HCT116 (cell line): ENCODE measurements around the gene BNC2. TPM values are rescaled to one million over a fixed set of nuclear protein-coding genes. Genes with fewer than 3 reads are reported as not detected.

Experiments
- ATAC-seq: fragments of 200-7000 bp; cut with Tn5 transposase; 2 replicates; pipeline ENCODE4 v1.9.1; 2020; ENCODE audit warnings: mild to moderate bottlenecking, moderate library complexity
- BruUV-seq: library from RNA; stranded (reverse); fragments of 400-500 nt; replicated peaks from 2 replicates; lab custom pipeline; 2021; lab: Mats Ljungman, UMichigan
- CTCF ChIA-PET: fragments of 300-600 bp; sonication (Branson Sonifier 250); formaldehyde crosslinking; loops from one replicate; lab custom pipeline; 2021; ENCODE audit warnings: antibody characterized with exemption; lab: Charles Lee
- POLR2A ChIA-PET: fragments of 300-600, 350-600 bp; sonication (Branson Sonifier 250); formaldehyde crosslinking; loops from one replicate; lab custom pipeline; 2021; ENCODE audit warnings: antibody characterized with exemption; lab: Charles Lee
- RAD21 ChIA-PET, 2 experiments: fragments of 300-600 bp; sonication (Branson Sonifier 250); formaldehyde crosslinking; loops; one replicate each; lab custom pipeline; 2023; ENCODE audit warnings: low total read pairs in 2 of 2; ENCODE audit not compliant: uncharacterized antibody in 2 of 2, unreplicated experiment in 2 of 2, low non-redundant PET in 1 of 2; lab: Charles Lee
- DNase-seq: peaks from one replicate; pipeline ENCODE4 v3.0.0-alpha.2; 2010; ENCODE audit warnings: low read depth, low spot score
- H2AFZ ChIP-seq: fragments of 200-600 bp; shearing (Covaris generic), sonication (generic); 2 replicates; pipeline ENCODE4 v1.6.1; 2017; ENCODE audit warnings: low read depth, mixed run types, mixed read lengths, antibody characterized with exemption, low read length; ENCODE audit not compliant: poor library complexity, severe bottlenecking
- H3K27ac ChIP-seq: 2 replicates; pipeline ENCODE4 v1.5.1; 2012; ENCODE audit warnings: low read depth, low read length
- H3K27me3 ChIP-seq: fragments of 200-600 bp; sonication (generic); 2 replicates; pipeline ENCODE4 v1.6.1; 2016; ENCODE audit warnings: mixed run types, low read length, mixed read lengths; ENCODE audit not compliant: insufficient read depth
- H3K36me3 ChIP-seq, 2 experiments: fragments of 200-500 bp in 1 of 2; fragments of 200-600 bp in 1 of 2; sonication (Bioruptor generic) in 1 of 2; sonication (generic) in 1 of 2; 2 replicates each; pipeline versions ENCODE4 v1.5.1 to v1.6.1; 2014 to 2016; ENCODE audit warnings: low read length in 2 of 2, inconsistent platforms in 1 of 2, mixed read lengths in 1 of 2, mixed run types in 1 of 2; ENCODE audit not compliant: insufficient read depth in 2 of 2, control insufficient read depth in 1 of 2
- H3K4me1 ChIP-seq, 2 experiments: fragments of 200-600 bp in 1 of 2; sonication (generic) in 1 of 2; 2 replicates each; pipeline versions ENCODE4 v1.5.1 to v1.6.1; 2012 to 2017; ENCODE audit warnings: low read length in 2 of 2, inconsistent platforms in 1 of 2, mild to moderate bottlenecking in 1 of 2, mixed read lengths in 1 of 2, mixed run types in 1 of 2, moderate library complexity in 1 of 2; ENCODE audit not compliant: insufficient read depth in 2 of 2, control insufficient read depth in 1 of 2
- H3K4me2 ChIP-seq: fragments of 200-600 bp; sonication (generic); 2 replicates; pipeline ENCODE4 v1.6.1; 2017; ENCODE audit warnings: mixed run types, low read length, mixed read lengths
- H3K4me3 ChIP-seq, 2 experiments: fragments of 200-600 bp in 1 of 2; sonication (generic) in 1 of 2; replicated peaks in 1 of 2; 2 replicates each; pipeline ENCODE4 v1.5.1; 2011 to 2016; ENCODE audit warnings: low read length in 2 of 2, control low read depth in 1 of 2, low read depth in 1 of 2, mild to moderate bottlenecking in 1 of 2, mixed read lengths in 1 of 2, mixed run types in 1 of 2
- H3K79me2 ChIP-seq: fragments of 200-600 bp; sonication (generic); 2 replicates; pipeline ENCODE4 v1.6.1; 2017; ENCODE audit warnings: mild to moderate bottlenecking, mixed run types, low read length, moderate library complexity, mixed read lengths; ENCODE audit not compliant: insufficient read depth
- H3K9ac ChIP-seq: fragments of 200-600 bp; sonication (generic); 2 replicates; pipeline ENCODE4 v1.6.1; 2016; ENCODE audit warnings: low read length, mixed read lengths
- H3K9me2 ChIP-seq: fragments of 200-600 bp; sonication (generic), shearing (Covaris generic); 2 replicates; pipeline ENCODE4 v1.6.1; 2017; ENCODE audit warnings: mixed run types, mild to moderate bottlenecking, moderate library complexity; ENCODE audit not compliant: insufficient read depth
- H3K9me3 ChIP-seq, 2 experiments: fragments of 200-500 bp in 1 of 2; fragments of 200-600 bp in 1 of 2; sonication (Bioruptor generic) in 1 of 2; sonication (generic) in 1 of 2; 2 replicates each; pipeline ENCODE4 v1.6.1; 2014 to 2017; ENCODE audit warnings: low read length in 2 of 2, mixed read lengths in 2 of 2, inconsistent platforms in 1 of 2, low read depth in 1 of 2, mild to moderate bottlenecking in 1 of 2, mixed run types in 1 of 2, moderate library complexity in 1 of 2; ENCODE audit not compliant: control insufficient read depth in 1 of 2, insufficient read depth in 1 of 2
- H4K20me1 ChIP-seq: fragments of 200-600 bp; sonication (generic), shearing (Covaris generic); 2 replicates; pipeline ENCODE4 v1.6.1; 2017; ENCODE audit warnings: mixed run types, mild to moderate bottlenecking, moderate library complexity; ENCODE audit not compliant: insufficient read depth
- CEBPB ChIP-seq: IDR thresholded peaks from 2 replicates; pipeline ENCODE4 v1.6.1; 2012; ENCODE audit warnings: low read depth
- EGR1 ChIP-seq: IDR thresholded peaks from 2 replicates; pipeline ENCODE4 v1.6.1; 2012; ENCODE audit warnings: low read depth
- ELF1 ChIP-seq: IDR thresholded peaks from 2 replicates; pipeline ENCODE4 v1.6.1; 2012; ENCODE audit warnings: low read depth, borderline replicate concordance
- EZH2 ChIP-seq: fragments of 200-600 bp; sonication (generic); IDR thresholded peaks from 2 replicates; pipeline ENCODE4 v1.6.1; 2017; ENCODE audit warnings: antibody characterized with exemption, mixed run types
- EZH2phosphoT487 ChIP-seq: fragments of 200-600 bp; IDR thresholded peaks from 2 replicates; pipeline ENCODE4 v1.6.1; 2018; ENCODE audit warnings: antibody characterized with exemption, borderline replicate concordance
- JUND ChIP-seq: IDR thresholded peaks from 2 replicates; pipeline ENCODE4 v1.6.1; 2012
- POLR2AphosphoS5 ChIP-seq: IDR thresholded peaks from 2 replicates; pipeline ENCODE4 v1.6.1; 2011; ENCODE audit warnings: mild to moderate bottlenecking, low read depth, low read length, moderate library complexity
- RAD21 ChIP-seq: IDR thresholded peaks from 2 replicates; pipeline ENCODE4 v1.6.1; 2012; ENCODE audit warnings: low read depth, mild to moderate bottlenecking
- SP1 ChIP-seq: IDR thresholded peaks from 2 replicates; pipeline ENCODE4 v1.6.1; 2012; ENCODE audit warnings: low read depth
- TCF7L2 ChIP-seq: IDR thresholded peaks from 2 replicates; pipeline ENCODE4 v1.7.0; 2011; ENCODE audit warnings: borderline replicate concordance, inconsistent platforms; ENCODE audit not compliant: insufficient read depth, insufficient read length; ENCODE audit errors: extremely low read depth
- ZFX ChIP-seq: fragments of 450-650 bp; IDR thresholded peaks from 2 replicates; pipeline ENCODE4 v1.6.1; 2017
- ZNF274 ChIP-seq: fragments of 200-500 bp; sonication (Bioruptor generic); IDR thresholded peaks from 2 replicates; pipeline ENCODE4 v1.6.1; 2014; ENCODE audit warnings: mild to moderate bottlenecking, low read depth, low read length, inconsistent platforms
- intact Hi-C: fragments of 100-400 bp; cut with micrococcal nuclease; formaldehyde crosslinking; loops from 2 replicates; pipeline ENCODE4 v1.10.0; 2022
- total RNA-seq: library from RNA; stranded (reverse); gene quantifications from one replicate; pipeline ENCODE4 v1.2.1, GENCODE V29; 2021; ENCODE audit not compliant: unreplicated experiment
- TF ChIP-seq, protein P1 (sequence below): IDR thresholded peaks from 2 replicates; pipeline ENCODE4 v1.6.1; 2012
- TF ChIP-seq, protein P2 (sequence below): IDR thresholded peaks from 2 replicates; pipeline ENCODE4 v1.6.1; 2012
- TF ChIP-seq, protein P3 (sequence below): IDR thresholded peaks from 2 replicates; pipeline ENCODE4 v1.6.1; 2011; ENCODE audit warnings: mild to moderate bottlenecking, low read length, moderate library complexity; ENCODE audit not compliant: insufficient replicate concordance; ENCODE audit errors: extremely low read depth
- TF ChIP-seq, protein P4 (sequence below), 3 experiments: fragments of 200-600 bp in 1 of 3; sonication (generic) in 1 of 3; IDR thresholded peaks in 2 of 3; conservative IDR thresholded peaks in 1 of 3; 2 replicates each; pipeline ENCODE4 v1.5.1; 2012 to 2017; ENCODE audit warnings: low read depth in 2 of 3, low read length in 2 of 3, antibody characterized with exemption in 1 of 3, borderline replicate concordance in 1 of 3, control low read depth in 1 of 3, mild to moderate bottlenecking in 1 of 3, mixed read lengths in 1 of 3, mixed run types in 1 of 3, moderate library complexity in 1 of 3; ENCODE audit not compliant: insufficient read depth in 1 of 3

The BNC2 gene
- total RNA-seq, 1 experiment from 2014 or later: 0.37 TPM

DNA sequence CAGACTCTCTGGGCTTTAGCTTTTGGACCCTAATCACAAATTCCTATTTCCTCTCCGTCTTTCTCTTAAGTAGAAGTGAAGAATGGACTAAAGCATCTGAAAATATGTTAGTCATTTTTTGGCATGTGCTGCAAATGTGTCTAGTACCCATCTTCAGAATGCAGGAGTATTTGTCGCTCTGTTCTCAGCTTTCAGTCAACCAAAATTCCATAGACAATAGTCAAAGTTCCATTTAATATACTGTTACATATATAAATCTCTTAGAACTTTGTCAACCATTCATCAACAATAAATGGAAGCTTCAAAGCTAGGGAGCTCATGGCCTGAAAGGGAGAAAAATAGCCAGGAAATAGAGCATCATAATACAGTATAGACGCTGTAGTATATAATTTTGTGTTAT lies 509.4 kb downstream of the BNC2 start:
- DNase-seq (no peak), ATAC-seq (no peak)
- Histone ChIP-seq H3K27me3 (no peaks in the 10 kb centered on the region), H4K20me1 (no peaks in the 10 kb centered on the region), H3K4me1 (no peaks in the 10 kb centered on the region), H3K4me2 (no peak overlapping the region), H2AFZ (no peak overlapping the region), H3K9me3 (no peaks in the 10 kb centered on the region; a peak in 1 of 4 replicates), H3K4me3 (no peak overlapping the region), H3K36me3 (no peaks in the 10 kb centered on the region)
- ChIA-PET RAD21 (no interaction called here), CTCF (no interaction called here)
- intact Hi-C loops: no loop called here
- BruUV-seq: no TSS peak
- TF ChIP-seq EZH2: no peak
- TF ChIP-seq, protein P1, sequence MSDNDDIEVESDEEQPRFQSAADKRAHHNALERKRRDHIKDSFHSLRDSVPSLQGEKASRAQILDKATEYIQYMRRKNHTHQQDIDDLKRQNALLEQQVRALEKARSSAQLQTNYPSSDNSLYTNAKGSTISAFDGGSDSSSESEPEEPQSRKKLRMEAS: no peak
- TF ChIP-seq SP1: no peak
- TF ChIP-seq, protein P2, sequence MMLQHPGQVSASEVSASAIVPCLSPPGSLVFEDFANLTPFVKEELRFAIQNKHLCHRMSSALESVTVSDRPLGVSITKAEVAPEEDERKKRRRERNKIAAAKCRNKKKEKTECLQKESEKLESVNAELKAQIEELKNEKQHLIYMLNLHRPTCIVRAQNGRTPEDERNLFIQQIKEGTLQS: no peak
- no peak for TF ChIP-seq TCF7L2
- TF ChIP-seq, all 23 proteins: peak for 0
- Histone ChIP-seq H3K9me2 (no peaks in the 10 kb centered on the region), H3K79me2 (no peaks in the 10 kb centered on the region), H3K27ac (no peak overlapping the region), H3K9ac (no peak overlapping the region)
- POLR2A ChIA-PET: no interaction called here

DNA sequence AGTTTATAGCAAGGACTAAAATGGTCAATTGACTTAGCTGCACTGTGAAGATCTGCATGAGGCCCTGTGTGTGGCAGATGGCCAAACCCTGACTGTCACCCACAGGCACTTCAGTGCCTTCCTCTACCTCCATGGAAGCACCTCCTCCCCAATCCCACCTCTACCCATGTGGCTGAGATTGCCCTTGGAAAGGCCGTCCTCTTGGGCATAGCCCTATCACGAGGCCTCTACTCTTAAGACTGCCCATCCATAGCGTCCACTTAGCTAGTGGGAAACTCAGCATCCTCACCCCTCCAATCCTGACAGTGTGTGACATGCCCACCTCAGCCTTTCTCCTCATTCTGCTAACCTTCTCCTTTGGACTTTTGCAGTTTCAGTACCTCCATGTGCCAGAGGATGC lies 510.2 kb downstream of the BNC2 start:
- Histone ChIP-seq H3K4me2 (no peak overlapping the region), H3K4me1 (no peaks in the 10 kb centered on the region), H3K9me2 (no peaks in the 10 kb centered on the region), H3K27me3 (no peaks in the 10 kb centered on the region), H2AFZ (no peak overlapping the region), H3K9me3 (no peaks in the 10 kb centered on the region; a peak in 1 of 4 replicates), H3K36me3 (no peaks in the 10 kb centered on the region), H3K27ac (no peak overlapping the region), H3K9ac (no peak overlapping the region), H3K4me3 (no peak overlapping the region), H3K79me2 (no peaks in the 10 kb centered on the region), H4K20me1 (no peaks in the 10 kb centered on the region)
- ChIA-PET POLR2A (no interaction called here), RAD21 (no interaction called here), CTCF (no interaction called here)
- intact Hi-C loops: no loop called here
- BruUV-seq: no TSS peak
- ATAC-seq: no peak
- no peak for DNase-seq
- no peak for TF ChIP-seq POLR2AphosphoS5
- TF ChIP-seq EZH2: no peak
- no peak for TF ChIP-seq TCF7L2
- TF ChIP-seq, protein P3, sequence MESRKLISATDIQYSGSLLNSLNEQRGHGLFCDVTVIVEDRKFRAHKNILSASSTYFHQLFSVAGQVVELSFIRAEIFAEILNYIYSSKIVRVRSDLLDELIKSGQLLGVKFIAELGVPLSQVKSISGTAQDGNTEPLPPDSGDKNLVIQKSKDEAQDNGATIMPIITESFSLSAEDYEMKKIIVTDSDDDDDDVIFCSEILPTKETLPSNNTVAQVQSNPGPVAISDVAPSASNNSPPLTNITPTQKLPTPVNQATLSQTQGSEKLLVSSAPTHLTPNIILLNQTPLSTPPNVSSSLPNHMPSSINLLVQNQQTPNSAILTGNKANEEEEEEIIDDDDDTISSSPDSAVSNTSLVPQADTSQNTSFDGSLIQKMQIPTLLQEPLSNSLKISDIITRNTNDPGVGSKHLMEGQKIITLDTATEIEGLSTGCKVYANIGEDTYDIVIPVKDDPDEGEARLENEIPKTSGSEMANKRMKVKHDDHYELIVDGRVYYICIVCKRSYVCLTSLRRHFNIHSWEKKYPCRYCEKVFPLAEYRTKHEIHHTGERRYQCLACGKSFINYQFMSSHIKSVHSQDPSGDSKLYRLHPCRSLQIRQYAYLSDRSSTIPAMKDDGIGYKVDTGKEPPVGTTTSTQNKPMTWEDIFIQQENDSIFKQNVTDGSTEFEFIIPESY: no peak
- TF ChIP-seq CEBPB: no peak
- TF ChIP-seq ELF1: no peak
- TF ChIP-seq JUND: no peak
- no peak for TF ChIP-seq SP1
- no peak for TF ChIP-seq RAD21
- TF ChIP-seq EGR1: no peak
- TF ChIP-seq ZNF274: no peak
- TF ChIP-seq, protein P1: no peak
- no peak for TF ChIP-seq EZH2phosphoT487
- TF ChIP-seq, protein P2: no peak
- TF ChIP-seq, protein P4, sequence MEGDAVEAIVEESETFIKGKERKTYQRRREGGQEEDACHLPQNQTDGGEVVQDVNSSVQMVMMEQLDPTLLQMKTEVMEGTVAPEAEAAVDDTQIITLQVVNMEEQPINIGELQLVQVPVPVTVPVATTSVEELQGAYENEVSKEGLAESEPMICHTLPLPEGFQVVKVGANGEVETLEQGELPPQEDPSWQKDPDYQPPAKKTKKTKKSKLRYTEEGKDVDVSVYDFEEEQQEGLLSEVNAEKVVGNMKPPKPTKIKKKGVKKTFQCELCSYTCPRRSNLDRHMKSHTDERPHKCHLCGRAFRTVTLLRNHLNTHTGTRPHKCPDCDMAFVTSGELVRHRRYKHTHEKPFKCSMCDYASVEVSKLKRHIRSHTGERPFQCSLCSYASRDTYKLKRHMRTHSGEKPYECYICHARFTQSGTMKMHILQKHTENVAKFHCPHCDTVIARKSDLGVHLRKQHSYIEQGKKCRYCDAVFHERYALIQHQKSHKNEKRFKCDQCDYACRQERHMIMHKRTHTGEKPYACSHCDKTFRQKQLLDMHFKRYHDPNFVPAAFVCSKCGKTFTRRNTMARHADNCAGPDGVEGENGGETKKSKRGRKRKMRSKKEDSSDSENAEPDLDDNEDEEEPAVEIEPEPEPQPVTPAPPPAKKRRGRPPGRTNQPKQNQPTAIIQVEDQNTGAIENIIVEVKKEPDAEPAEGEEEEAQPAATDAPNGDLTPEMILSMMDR (IDR thresholded peaks at IDR 0.05 in 2 of 3, conservative IDR thresholded peaks at IDR 0.05 in 1 of 3; ENCODE audit: borderline replicate concordance in 1 of 3, insufficient read depth in 1 of 3, low read depth in 2 of 3, low read length in 2 of 3): no peak
- TF ChIP-seq ZFX: no peak
